H9 (cell line): Measurements from ENCODE around the gene GH2. TPM values are rescaled to one million over a fixed set of nuclear protein-coding genes. Genes with fewer than 3 reads are reported as not detected.

Experiments
- DNase-seq: peaks from one replicate; pipeline ENCODE4 v3.0.0-alpha.2; 2017
- H2AFZ ChIP-seq: one replicate; pipeline ENCODE4 v1.6.1; 2013; ENCODE audit warnings: mild to moderate bottlenecking, low read length, control low read depth, moderate library complexity
- H2AK5ac ChIP-seq: 2 replicates; pipeline ENCODE4 v1.6.1; 2013; ENCODE audit warnings: low read length, control low read depth, mixed read lengths; ENCODE audit not compliant: insufficient read length
- H2BK120ac ChIP-seq: one replicate; pipeline ENCODE4 v1.6.1; 2013; ENCODE audit warnings: low read depth, mild to moderate bottlenecking, low read length, control low read depth, inconsistent platforms; ENCODE audit not compliant: poor library complexity, severe bottlenecking
- H2BK12ac ChIP-seq: 2 replicates; pipeline ENCODE4 v1.6.1; 2013; ENCODE audit warnings: low read length, control low read depth, mixed read lengths, low read depth; ENCODE audit not compliant: insufficient read length
- H2BK15ac ChIP-seq: 2 replicates; pipeline ENCODE4 v1.6.1; 2013; ENCODE audit warnings: low read depth, low read length, control low read depth
- H2BK20ac ChIP-seq: one replicate; pipeline ENCODE4 v1.6.1; 2013; ENCODE audit warnings: low read depth, mild to moderate bottlenecking, low read length, control low read depth, inconsistent platforms; ENCODE audit not compliant: poor library complexity, severe bottlenecking
- H2BK5ac ChIP-seq: 2 replicates; pipeline ENCODE4 v1.6.1; 2013; ENCODE audit warnings: low read length, control low read depth, mixed read lengths; ENCODE audit not compliant: insufficient read length
- H3K14ac ChIP-seq: 2 replicates; pipeline ENCODE4 v1.6.1; 2013; ENCODE audit warnings: low read length, control low read depth; ENCODE audit not compliant: insufficient read depth
- H3K18ac ChIP-seq: 2 replicates; pipeline ENCODE4 v1.6.1; 2013; ENCODE audit warnings: low read depth, mild to moderate bottlenecking, mixed read lengths, low read length, control low read depth; ENCODE audit not compliant: insufficient read length
- H3K23ac ChIP-seq: 2 replicates; pipeline ENCODE4 v1.6.1; 2013; ENCODE audit warnings: low read length, control low read depth, mixed read lengths, low read depth; ENCODE audit not compliant: insufficient read length
- H3K23me2 ChIP-seq: 2 replicates; pipeline ENCODE4 v1.6.1; 2013; ENCODE audit warnings: low read depth, mild to moderate bottlenecking, mixed read lengths, low read length, control low read depth; ENCODE audit not compliant: insufficient read length, poor library complexity, severe bottlenecking
- H3K27ac ChIP-seq: 2 replicates; pipeline ENCODE4 v1.5.1; 2013; ENCODE audit warnings: low read length, control low read depth, mixed read lengths, low read depth; ENCODE audit not compliant: insufficient read length
- H3K27me3 ChIP-seq: 2 replicates; pipeline ENCODE4 v1.6.1; 2013; ENCODE audit warnings: low read length, control low read depth, inconsistent platforms; ENCODE audit not compliant: insufficient read depth
- H3K4ac ChIP-seq: 2 replicates; pipeline ENCODE4 v1.6.1; 2013; ENCODE audit warnings: low read depth, mild to moderate bottlenecking, control low read depth, inconsistent platforms, low read length, moderate library complexity
- H3K4me1 ChIP-seq: 2 replicates; pipeline ENCODE4 v1.6.1; 2013; ENCODE audit warnings: low read length, control low read depth, inconsistent platforms; ENCODE audit not compliant: insufficient read depth
- H3K4me2 ChIP-seq: 2 replicates; pipeline ENCODE4 v1.6.1; 2013; ENCODE audit warnings: low read length, control low read depth, mixed read lengths; ENCODE audit not compliant: insufficient read length, insufficient read depth
- H3K56ac ChIP-seq: 2 replicates; pipeline ENCODE4 v1.6.1; 2013; ENCODE audit warnings: low read depth, mild to moderate bottlenecking, mixed read lengths, low read length, control low read depth; ENCODE audit not compliant: insufficient read length
- H3K79me1 ChIP-seq: 2 replicates; pipeline ENCODE4 v1.6.1; 2013; ENCODE audit warnings: low read depth, mild to moderate bottlenecking, moderate library complexity, low read length, control low read depth, inconsistent platforms; ENCODE audit not compliant: insufficient read depth, poor library complexity, severe bottlenecking
- H3K79me2 ChIP-seq: 2 replicates; pipeline ENCODE4 v1.6.1; 2013; ENCODE audit warnings: low read length, control low read depth, inconsistent platforms; ENCODE audit not compliant: insufficient read depth
- H3K9ac ChIP-seq: 2 replicates; pipeline ENCODE4 v1.6.1; 2013; ENCODE audit warnings: low read length, control low read depth, mixed read lengths; ENCODE audit not compliant: insufficient read length; ENCODE audit errors: extremely low read depth
- H3K9me3 ChIP-seq: one replicate; pipeline ENCODE4 v1.6.1; 2013; ENCODE audit warnings: low read depth, low read length, inconsistent platforms; ENCODE audit not compliant: control insufficient read depth
- H3T11ph ChIP-seq: one replicate; pipeline ENCODE4 v1.6.1; 2013; ENCODE audit warnings: mild to moderate bottlenecking, low read length, control low read depth, inconsistent platforms
- H4K20me1 ChIP-seq: one replicate; pipeline ENCODE4 v1.6.1; 2013; ENCODE audit not compliant: control insufficient read depth, insufficient read length, insufficient read depth
- H4K5ac ChIP-seq: 2 replicates; pipeline ENCODE4 v1.6.1; 2013; ENCODE audit warnings: low read depth, mild to moderate bottlenecking, mixed read lengths, low read length, control low read depth; ENCODE audit not compliant: insufficient read length
- H4K8ac ChIP-seq: replicated peaks from 2 replicates; pipeline ENCODE4 v1.6.1; 2013; ENCODE audit warnings: low read length, control low read depth, mixed read lengths, low read depth; ENCODE audit not compliant: insufficient read length
- H4K91ac ChIP-seq: 2 replicates; pipeline ENCODE4 v1.6.1; 2013; ENCODE audit warnings: low read depth, mild to moderate bottlenecking, moderate library complexity, mixed read lengths, low read length, control low read depth; ENCODE audit not compliant: insufficient read length
- H3K27ac Mint-ChIP-seq, 3 experiments: 2 replicates in 2 of 3; 3 replicates in 1 of 3; pipeline ENCODE4 v1.8.0; 2020 to 2021; ENCODE audit warnings: mixed read lengths in 3 of 3, mild to moderate bottlenecking in 1 of 3, moderate library complexity in 1 of 3
- H3K27me3 Mint-ChIP-seq: 2 replicates; pipeline ENCODE4 v1.8.0; 2021; ENCODE audit warnings: low read depth, mild to moderate bottlenecking, moderate library complexity, mixed read lengths
- H3K36me3 Mint-ChIP-seq, 3 experiments: 2 replicates in 2 of 3; 3 replicates in 1 of 3; pipeline ENCODE4 v1.8.0; 2020 to 2021; ENCODE audit warnings: low read depth in 3 of 3, mixed read lengths in 3 of 3; ENCODE audit not compliant: insufficient read depth in 1 of 3
- H3K4me1 Mint-ChIP-seq, 2 experiments: 2 replicates each; pipeline ENCODE4 v1.8.0; 2020; ENCODE audit warnings: mixed read lengths in 2 of 2
- H3K4me3 Mint-ChIP-seq, 2 experiments: 2 replicates in 1 of 2; 3 replicates in 1 of 2; pipeline ENCODE4 v1.8.0; 2020 to 2021; ENCODE audit warnings: mild to moderate bottlenecking in 2 of 2, mixed read lengths in 2 of 2, moderate library complexity in 1 of 2
- H3K9me3 Mint-ChIP-seq, 2 experiments: 2 replicates in 1 of 2; 3 replicates in 1 of 2; pipeline ENCODE4 v1.8.0; 2020; ENCODE audit warnings: mild to moderate bottlenecking in 2 of 2, mixed read lengths in 2 of 2, moderate library complexity in 1 of 2
- WGBS: extraction: QIAGEN DNeasy Blood & Tissue Kit; methylation state at CpG from one replicate; pipeline ENCODE4 v1.1.7; 2013; ENCODE audit warnings: missing lambda C conversion rate, low lambda C conversion rate, mixed read lengths; ENCODE audit not compliant: insufficient read length; ENCODE audit errors: extremely low coverage; 5-methylcytosine and 5-hydroxymethylcytosine counted together
- total RNA-seq: library from RNA; stranded (reverse); gene quantifications from 2 replicates; pipeline ENCODE4 v1.2.1, GENCODE V29; 2021
- TF ChIP-seq, protein P1 (sequence below): fragments of 200-600 bp; sonication (generic); conservative IDR thresholded peaks from 3 replicates; pipeline ENCODE4 v1.8.0; 2021; ENCODE audit warnings: antibody characterized with exemption, mild to moderate bottlenecking

The GH2 gene
- total RNA-seq, 1 experiment from 2014 or later = 0.77 TPM

DNA sequence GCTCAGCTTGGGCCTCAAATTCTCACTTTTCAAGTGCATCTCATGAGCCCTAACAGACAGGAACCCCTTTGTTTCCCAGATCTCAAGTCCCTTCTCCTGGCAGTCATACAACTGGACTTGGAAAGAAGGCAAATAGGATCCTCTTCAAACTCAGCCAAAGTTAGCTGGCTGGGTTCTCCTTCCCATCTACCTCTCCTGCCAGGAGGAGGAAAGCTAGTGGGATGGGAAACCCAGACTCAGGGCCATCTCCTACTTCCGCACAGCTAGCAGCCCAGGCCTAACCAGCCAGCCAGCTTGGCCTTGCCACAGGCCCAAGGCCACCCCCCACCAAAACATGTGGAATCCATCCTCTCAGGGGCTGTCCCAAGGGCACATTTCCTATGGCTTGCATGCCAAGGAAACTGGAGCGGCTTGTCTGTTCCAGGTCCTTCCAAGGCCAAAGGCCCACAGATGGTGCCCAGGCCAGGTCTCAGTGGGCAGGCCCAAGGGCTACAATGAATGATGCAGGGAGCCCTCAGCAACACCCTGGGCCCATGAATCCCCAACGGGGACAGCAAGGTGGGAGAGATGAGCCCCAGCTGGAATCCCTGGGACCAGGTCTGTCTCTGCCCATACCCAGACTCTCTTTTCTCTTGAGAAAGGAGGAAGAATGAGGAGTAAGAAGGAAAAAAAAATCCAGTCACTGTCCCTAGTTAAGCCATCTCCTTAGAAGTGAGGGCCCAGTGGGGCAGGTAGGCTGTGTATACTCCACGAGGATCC is 41.0 kb downstream of the GH2 start:
- Histone ChIP-seq H2BK5ac (no peak overlapping the region), H3K79me2 (peaks cover 3% of the 10 kb centered on the region; the same call in 1 of the 2 replicates), H3K27ac (no peak overlapping the region), H3K14ac (no peak overlapping the region), H3K4me1 (no peaks in the 10 kb centered on the region; the same call in 1 of the 2 replicates), H3K27me3 (no peaks in the 10 kb centered on the region), H3K4me2 (peak overlapping the region; percentile 64), H3K9ac (no peak overlapping the region), H4K20me1 (no peaks in the 10 kb centered on the region), H2BK15ac (no peak overlapping the region), H3K23me2 (peaks cover 10% of the 10 kb centered on the region), H3K18ac (no peak overlapping the region), H3K4ac (no peak overlapping the region), H3T11ph (no peak overlapping the region), H2AFZ (no peak overlapping the region), H3K79me1 (peaks cover 3% of the 10 kb centered on the region), H4K5ac (no peak overlapping the region), H3K9me3 (no peaks in the 10 kb centered on the region), H2AK5ac (no peak overlapping the region), H2BK20ac (no peak overlapping the region), H4K91ac (no peak overlapping the region), H2BK120ac (no peak overlapping the region), H3K23ac (no peak overlapping the region), H4K8ac (no peak overlapping the region), H3K56ac (no peak overlapping the region), H2BK12ac (no peak overlapping the region)
- no CpG with 5 or more reads among the region's 4 CpGs for WGBS
- peaks cover 10 to 20% (median 14%) of the 10 kb centered on the region in 3 experiments for H3K36me3 Mint-ChIP-seq
- peak overlapping the region; percentile 96 for H3K4me3 Mint-ChIP-seq
- no peaks in the 10 kb centered on the region for H3K9me3 Mint-ChIP-seq
- DNase-seq = no peak
- peaks cover 11% of the 10 kb centered on the region for H3K27me3 Mint-ChIP-seq
- TF ChIP-seq, protein P1, sequence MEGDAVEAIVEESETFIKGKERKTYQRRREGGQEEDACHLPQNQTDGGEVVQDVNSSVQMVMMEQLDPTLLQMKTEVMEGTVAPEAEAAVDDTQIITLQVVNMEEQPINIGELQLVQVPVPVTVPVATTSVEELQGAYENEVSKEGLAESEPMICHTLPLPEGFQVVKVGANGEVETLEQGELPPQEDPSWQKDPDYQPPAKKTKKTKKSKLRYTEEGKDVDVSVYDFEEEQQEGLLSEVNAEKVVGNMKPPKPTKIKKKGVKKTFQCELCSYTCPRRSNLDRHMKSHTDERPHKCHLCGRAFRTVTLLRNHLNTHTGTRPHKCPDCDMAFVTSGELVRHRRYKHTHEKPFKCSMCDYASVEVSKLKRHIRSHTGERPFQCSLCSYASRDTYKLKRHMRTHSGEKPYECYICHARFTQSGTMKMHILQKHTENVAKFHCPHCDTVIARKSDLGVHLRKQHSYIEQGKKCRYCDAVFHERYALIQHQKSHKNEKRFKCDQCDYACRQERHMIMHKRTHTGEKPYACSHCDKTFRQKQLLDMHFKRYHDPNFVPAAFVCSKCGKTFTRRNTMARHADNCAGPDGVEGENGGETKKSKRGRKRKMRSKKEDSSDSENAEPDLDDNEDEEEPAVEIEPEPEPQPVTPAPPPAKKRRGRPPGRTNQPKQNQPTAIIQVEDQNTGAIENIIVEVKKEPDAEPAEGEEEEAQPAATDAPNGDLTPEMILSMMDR = no peak
- H3K27ac Mint-ChIP-seq = peak overlapping the region; percentile 34 to 37 (median 36); a peak in 2 of 7 replicates
- peaks cover 22 to 40% of the 10 kb centered on the region in 2 experiments for H3K4me1 Mint-ChIP-seq
